Uterus (tissue), 4 donors: ENCODE results near the gene PDE4B. TPM values are rescaled to one million over a fixed set of nuclear protein-coding genes. Genes with fewer than 3 reads are reported as not detected.

Source experiments
- DNase-seq, 2 donors: peaks; one replicate each; pipeline ENCODE4 v3.0.0-alpha.2; 2019 to 2020
- H3K27ac ChIP-seq, 2 donors: fragments of 200-600 bp; sonication (generic); 1 replicate in 1 of 2; 2 replicates in 1 of 2; pipeline ENCODE4 v1.5.1; 2016 to 2018
- H3K27me3 ChIP-seq, 2 donors: fragments of 200-600 bp; sonication (generic); one replicate each; pipeline ENCODE4 v1.5.1; 2018 to 2019; ENCODE audit warnings: control low read depth in 1 of 2
- H3K36me3 ChIP-seq, 2 donors: fragments of 200-600 bp; sonication (generic); one replicate each; pipeline ENCODE4 v1.5.1; 2019; ENCODE audit warnings: control low read depth in 1 of 2
- H3K4me1 ChIP-seq, 2 donors: fragments of 200-600 bp; sonication (generic); one replicate each; pipeline ENCODE4 v1.5.1; 2018 to 2019; ENCODE audit warnings: control low read depth in 1 of 2
- H3K4me3 ChIP-seq, 2 donors: fragments of 200-600 bp; sonication (generic); 1 replicate in 1 of 2; 2 replicates in 1 of 2; pipeline ENCODE4 v1.5.1; 2018 to 2019; ENCODE audit warnings: mild to moderate bottlenecking in 1 of 2
- H3K9me3 ChIP-seq, 2 donors: fragments of 200-600 bp; sonication (generic); one replicate each; pipeline ENCODE4 v1.5.1; 2019; ENCODE audit warnings: control low read depth in 1 of 2
- POLR2A ChIP-seq, 2 donors: fragments of 450-650 bp; IDR thresholded peaks; one replicate each; pipeline ENCODE4 v1.6.1; 2016; ENCODE audit warnings: antibody characterized with exemption in 2 of 2, mild to moderate bottlenecking in 1 of 2, moderate library complexity in 1 of 2
- intact Hi-C: fragments of 100-400 bp; cut with DNase I; formaldehyde crosslinking; loops from one replicate; pipeline ENCODE4 v1.15.1; 2023; ENCODE audit warnings: low total_unique reads
- total RNA-seq, 4 donors: library from RNA; depleted of rRNA in 3 of 4; stranded (reverse); fragments of >200 nt in 3 of 4; gene quantifications; one replicate each; pipeline versions ENCODE4 v1.1.0 to v1.2.4, GENCODE V29; 2014 to 2023
- TF ChIP-seq, protein P1 (sequence below), 4 experiments: fragments of 200-600 bp in 2 of 4; fragments of 450-650 bp in 2 of 4; sonication (generic) in 2 of 4; IDR thresholded peaks; one replicate each; pipeline ENCODE4 v1.5.1; 2016 to 2019; ENCODE audit warnings: antibody characterized with exemption in 4 of 4, mild to moderate bottlenecking in 2 of 4, moderate library complexity in 1 of 4
- donor health status: DM: yes; HTN: yes; CAD: no.

The PDE4B gene
- total RNA-seq, 4 donors from 2014 or later, result 6.9 to 22.9 (median 17.8) TPM

DNA sequence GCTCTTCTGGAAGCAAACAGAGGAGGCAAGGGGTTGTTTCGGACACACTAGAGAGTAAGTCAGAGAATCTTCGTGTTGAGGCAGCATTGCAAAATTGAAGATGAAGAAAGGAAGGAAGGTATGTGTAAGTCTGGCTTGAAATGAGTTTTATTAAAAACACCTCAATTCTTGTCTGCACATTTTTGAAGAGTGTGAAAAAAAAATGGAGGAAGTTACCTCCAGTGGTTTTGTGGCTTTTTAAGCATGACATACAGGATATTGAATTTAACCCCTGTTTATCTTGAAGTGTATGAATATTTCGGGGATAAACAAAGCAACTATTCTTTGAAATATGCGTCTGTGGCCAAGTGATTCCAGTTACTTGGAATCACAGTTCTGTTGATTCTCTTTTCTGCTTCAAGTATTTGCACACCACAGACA is 538.0 kb downstream of the PDE4B start:
- Histone ChIP-seq H3K36me3 (no peaks in the 10 kb centered on the region), H3K4me1 (no peaks in the 10 kb centered on the region), H3K4me3 (no peak overlapping the region), H3K27me3 (no peaks in the 10 kb centered on the region), H3K9me3 (no peaks in the 10 kb centered on the region), H3K27ac (peak overlapping the region in 1 of 2 donors; percentile 90)
- DNase-seq, result no peak
- intact Hi-C loops, result loop anchor here (10.0 kb wide), 1 partner anchor 56 kb away; no protein-coding TSS in a partner anchor
- TF ChIP-seq POLR2A (IDR thresholded peaks at IDR 0.05), result no peak
- TF ChIP-seq, protein P1, sequence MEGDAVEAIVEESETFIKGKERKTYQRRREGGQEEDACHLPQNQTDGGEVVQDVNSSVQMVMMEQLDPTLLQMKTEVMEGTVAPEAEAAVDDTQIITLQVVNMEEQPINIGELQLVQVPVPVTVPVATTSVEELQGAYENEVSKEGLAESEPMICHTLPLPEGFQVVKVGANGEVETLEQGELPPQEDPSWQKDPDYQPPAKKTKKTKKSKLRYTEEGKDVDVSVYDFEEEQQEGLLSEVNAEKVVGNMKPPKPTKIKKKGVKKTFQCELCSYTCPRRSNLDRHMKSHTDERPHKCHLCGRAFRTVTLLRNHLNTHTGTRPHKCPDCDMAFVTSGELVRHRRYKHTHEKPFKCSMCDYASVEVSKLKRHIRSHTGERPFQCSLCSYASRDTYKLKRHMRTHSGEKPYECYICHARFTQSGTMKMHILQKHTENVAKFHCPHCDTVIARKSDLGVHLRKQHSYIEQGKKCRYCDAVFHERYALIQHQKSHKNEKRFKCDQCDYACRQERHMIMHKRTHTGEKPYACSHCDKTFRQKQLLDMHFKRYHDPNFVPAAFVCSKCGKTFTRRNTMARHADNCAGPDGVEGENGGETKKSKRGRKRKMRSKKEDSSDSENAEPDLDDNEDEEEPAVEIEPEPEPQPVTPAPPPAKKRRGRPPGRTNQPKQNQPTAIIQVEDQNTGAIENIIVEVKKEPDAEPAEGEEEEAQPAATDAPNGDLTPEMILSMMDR (IDR thresholded peaks at IDR 0.05), result no peak

DNA sequence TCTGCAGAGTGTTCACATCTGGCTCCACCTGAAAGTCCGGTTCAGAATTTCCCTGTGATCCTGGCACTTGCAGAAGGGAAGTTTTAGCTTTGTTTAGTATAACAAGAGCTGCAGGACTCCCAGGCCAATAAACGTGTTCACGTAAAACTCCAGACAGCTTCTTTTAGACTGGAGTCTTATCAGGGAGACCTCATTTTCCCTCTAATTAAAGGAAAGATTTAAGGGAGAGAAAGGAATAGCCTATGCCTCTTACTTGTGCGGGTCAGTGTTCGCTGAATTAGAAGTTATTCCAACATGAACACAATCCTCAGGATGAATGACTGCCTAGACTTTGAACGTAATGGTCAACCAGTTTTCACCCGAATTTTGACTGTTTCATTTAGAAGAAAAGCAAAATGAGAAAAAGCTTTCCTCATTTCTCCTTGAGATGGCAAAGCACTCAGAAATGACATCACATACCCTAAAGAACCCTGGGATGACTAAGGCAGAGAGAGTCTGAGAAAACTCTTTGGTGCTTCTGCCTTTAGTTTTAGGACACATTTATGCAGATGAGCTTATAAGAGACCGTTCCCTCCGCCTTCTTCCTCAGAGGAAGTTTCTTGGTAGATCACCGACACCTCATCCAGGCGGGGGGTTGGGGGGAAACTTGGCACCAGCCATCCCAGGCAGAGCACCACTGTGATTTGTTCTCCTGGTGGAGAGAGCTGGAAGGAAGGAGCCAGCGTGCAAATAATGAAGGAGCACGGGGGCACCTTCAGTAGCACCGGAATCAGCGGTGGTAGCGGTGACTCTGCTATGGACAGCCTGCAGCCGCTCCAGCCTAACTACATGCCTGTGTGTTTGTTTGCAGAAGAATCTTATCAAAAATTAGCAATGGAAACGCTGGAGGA is 539.2 kb downstream of the PDE4B start:
- Histone ChIP-seq H3K36me3 (no peaks in the 10 kb centered on the region), H3K4me3 (peak overlapping the region; percentile 28 to 41), H3K4me1 (no peaks in the 10 kb centered on the region), H3K27me3 (no peaks in the 10 kb centered on the region), H3K27ac (peak overlapping the region; percentile 83 to 90), H3K9me3 (no peaks in the 10 kb centered on the region)
- DNase-seq, result peak; percentile 55 to 59
- TF ChIP-seq, protein P1 (IDR thresholded peaks at IDR 0.05), result peak in 2 of 4 experiments; percentile 10 to 41
- TF ChIP-seq POLR2A (IDR thresholded peaks at IDR 0.05), result peak; percentile 18 to 49
- intact Hi-C loops, result loop anchor here (10.0 kb wide), 1 partner anchor 57 kb away; no protein-coding TSS in a partner anchor

DNA sequence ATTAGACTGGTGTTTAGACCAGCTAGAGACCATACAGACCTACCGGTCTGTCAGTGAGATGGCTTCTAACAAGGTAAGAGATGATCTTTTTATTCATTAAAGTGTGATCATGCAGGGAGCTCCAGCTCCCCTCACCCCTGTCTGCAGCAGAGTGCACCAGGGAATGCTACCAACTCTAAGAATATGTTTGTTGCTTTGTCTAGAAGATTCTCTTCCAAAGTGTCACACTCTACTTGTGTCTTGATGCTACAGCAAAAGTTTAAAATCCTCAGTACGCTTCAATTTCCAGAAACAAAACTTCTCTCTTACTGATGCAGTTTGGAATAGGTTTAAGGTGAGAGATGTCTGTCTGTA is 539.8 kb downstream of the PDE4B start:
- Histone ChIP-seq H3K9me3 (no peaks in the 10 kb centered on the region), H3K4me3 (peak overlapping the region; percentile 28 to 41), H3K4me1 (no peaks in the 10 kb centered on the region), H3K36me3 (no peaks in the 10 kb centered on the region), H3K27me3 (no peaks in the 10 kb centered on the region), H3K27ac (peak overlapping the region; percentile 83 to 90)
- intact Hi-C loops, result loop anchor here (10.0 kb wide), 1 partner anchor 58 kb away; no protein-coding TSS in a partner anchor
- no peak for DNase-seq
- peak in 1 of 2 donors; percentile 0 for TF ChIP-seq POLR2A (IDR thresholded peaks at IDR 0.05)
- TF ChIP-seq, protein P1 (IDR thresholded peaks at IDR 0.05), result no peak

DNA sequence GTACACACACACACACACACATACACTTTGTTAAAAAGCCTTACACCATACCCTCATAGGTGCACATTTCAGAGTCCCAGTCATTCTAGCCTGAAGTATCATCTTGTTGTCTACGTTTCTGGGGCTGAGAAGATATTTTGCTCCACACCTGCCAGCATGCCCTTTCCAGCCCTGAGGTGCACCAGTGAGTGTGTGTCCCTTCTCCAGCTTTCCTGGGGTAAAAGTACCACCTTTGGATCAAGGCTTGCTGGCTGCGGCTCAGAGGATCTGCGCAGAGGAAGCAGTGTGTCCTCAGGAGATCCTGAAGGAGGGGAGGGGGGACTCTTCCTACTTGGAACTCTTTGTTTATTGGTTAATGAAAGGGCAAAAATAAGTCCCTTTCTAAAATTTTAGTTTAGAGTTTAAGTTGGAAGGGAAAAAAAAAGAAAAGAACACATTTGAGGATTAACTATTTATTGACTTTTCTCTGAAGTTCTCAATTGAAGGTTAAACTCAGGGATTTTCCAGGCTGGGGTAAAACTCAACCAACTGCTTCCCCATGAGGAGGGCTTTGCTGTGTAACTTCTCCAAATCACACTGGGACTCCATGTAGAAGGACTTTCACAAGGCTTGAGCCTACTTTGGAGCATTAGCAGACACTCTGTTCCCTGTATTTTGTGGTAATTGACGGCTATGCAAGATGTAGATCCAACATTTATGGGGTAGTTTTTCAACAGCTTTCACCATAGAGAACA is 540.9 kb downstream of the PDE4B start:
- peak overlapping the region in 1 of 2 donors; percentile 28 for H3K4me3 ChIP-seq
- no peaks in the 10 kb centered on the region for H3K27me3 ChIP-seq
- TF ChIP-seq, protein P1 (IDR thresholded peaks at IDR 0.05), result no peak
- TF ChIP-seq POLR2A (IDR thresholded peaks at IDR 0.05), result no peak
- no peaks in the 10 kb centered on the region for H3K9me3 ChIP-seq
- no peak for DNase-seq
- intact Hi-C loops, result loop anchor here (10.0 kb wide), 1 partner anchor 59 kb away; no protein-coding TSS in a partner anchor
- no peaks in the 10 kb centered on the region for H3K4me1 ChIP-seq
- H3K36me3 ChIP-seq, result no peaks in the 10 kb centered on the region
- peak overlapping the region; percentile 2 to 90 for H3K27ac ChIP-seq
